Measurements from ENCODE around the gene CAND1.

Gene CAND1

DNA sequence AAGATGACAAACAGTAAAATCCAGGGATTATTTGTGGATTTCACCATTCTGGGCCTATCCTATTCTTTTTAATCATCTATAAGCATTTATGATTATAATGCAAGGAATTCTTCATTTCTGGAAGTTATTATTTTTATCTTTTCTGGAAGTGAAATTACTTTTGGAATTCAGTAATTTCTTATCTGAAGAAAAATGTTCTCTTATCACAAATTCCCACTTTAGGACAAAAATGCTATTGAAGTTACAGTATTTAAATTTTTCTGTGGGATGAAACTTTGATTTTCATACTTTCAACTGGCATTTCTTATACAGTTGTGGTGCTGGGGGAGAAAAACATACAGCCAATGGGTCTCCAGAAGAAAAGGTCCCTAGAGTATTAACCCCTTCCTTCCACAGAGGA lies 96.0 kb downstream of the CAND1 start:
- H3K27ac ChIP-seq (ENCODE audit: low read depth, low read length) = no peak overlapping the region
- no peak overlapping the region for H3K4me3 ChIP-seq (ENCODE audit: low read depth in 1 of 2, low read length in 2 of 2)
- no peaks in the 10 kb centered on the region for H3K27me3 ChIP-seq (ENCODE audit: control insufficient read depth in 1 of 2, insufficient read depth in 2 of 2, low read length in 2 of 2)
- no peak overlapping the region for H3K9ac ChIP-seq (ENCODE audit: low read length)
- no peaks in the 10 kb centered on the region for H3K4me1 ChIP-seq (ENCODE audit: insufficient read depth, low read length)
- H3K36me3 ChIP-seq (ENCODE audit: insufficient read depth, low read length) = no peaks in the 10 kb centered on the region
- no peaks in the 10 kb centered on the region for H3K9me3 ChIP-seq (ENCODE audit: low read length)

DNA sequence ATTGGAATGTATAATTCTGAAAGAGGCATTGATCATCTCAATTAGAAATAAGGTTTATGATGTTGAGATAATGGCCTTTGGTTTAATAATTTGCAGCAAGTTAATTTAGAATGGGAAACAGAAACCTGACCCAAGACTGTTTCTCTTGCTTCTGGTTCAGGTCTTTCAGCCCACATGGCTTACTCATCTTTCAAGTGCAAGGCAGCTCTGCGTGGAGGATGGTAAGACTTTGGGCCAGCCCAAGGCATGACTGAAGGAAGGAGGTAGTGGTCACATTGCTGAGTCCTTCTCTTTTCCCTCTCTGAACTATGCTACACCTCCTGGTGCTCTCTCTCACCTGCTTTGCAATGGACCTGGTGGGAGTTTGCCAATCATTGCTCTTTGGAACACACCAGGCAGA lies 98.7 kb downstream of the CAND1 start:
- no peak overlapping the region for H3K27ac ChIP-seq (ENCODE audit: low read depth, low read length)

More for the DNA sequence above, 98.7 kb downstream of the CAND1 start:
- Histone ChIP-seq H3K27me3 (ENCODE audit: control insufficient read depth in 1 of 2, insufficient read depth in 2 of 2, low read length in 2 of 2) (no peaks in the 10 kb centered on the region), H3K9ac (ENCODE audit: low read length) (no peak overlapping the region), H3K9me3 (ENCODE audit: low read length) (no peaks in the 10 kb centered on the region), H3K4me3 (ENCODE audit: low read depth in 1 of 2, low read length in 2 of 2) (no peak overlapping the region), H3K36me3 (ENCODE audit: insufficient read depth, low read length) (no peaks in the 10 kb centered on the region), H3K4me1 (ENCODE audit: insufficient read depth, low read length) (no peaks in the 10 kb centered on the region)
